ENCODE measurements around the gene ARHGAP6. TPM values are rescaled to one million over a fixed set of nuclear protein-coding genes. Genes with fewer than 3 reads are reported as not detected.

The ARHGAP6 gene
- total and polyA plus RNA-seq, 9 of the 15 experiments (the other 6 are each of a cell fraction or from before 2014, with no cell fraction given) = 12.5 to 63.6 (median 41.8) TPM

- TF ChIP-seq MEIS2 (IDR thresholded peaks at IDR 0.05; ENCODE audit: partially characterized antibody) = peak; percentile 25
- TF ChIP-seq HDAC1 (IDR thresholded peaks at IDR 0.05) = peak in 1 of 2 experiments; percentile 52; a peak in 1 of 4 replicates
- TF ChIP-seq FOXJ2 (tag; IDR thresholded peaks at IDR 0.05) = no peak
- peak; percentile 43; the same call in 1 of the 2 replicates for TF ChIP-seq MEF2D (tag; conservative IDR thresholded peaks at IDR 0.05; ENCODE audit: low read depth)
- TF ChIP-seq MXD1 (CRISPR knock-in tag; IDR thresholded peaks at IDR 0.05; ENCODE audit: borderline replicate concordance, poor library complexity, severe bottlenecking) = no peak
- TF ChIP-seq OTX1 (CRISPR knock-in tag; IDR thresholded peaks at IDR 0.05) = no peak
- no peak for TF ChIP-seq NR2C2 (CRISPR knock-in tag; IDR thresholded peaks at IDR 0.05)
- no peak for TF ChIP-seq NR2C2 (tag; IDR thresholded peaks at IDR 0.05)
- 0 out of 2 replicates have a peak, but pooled peaks have one; percentile 44 for TF ChIP-seq ZNF395 (CRISPR knock-in tag; IDR thresholded peaks at IDR 0.05)
- no peak for TF ChIP-seq SLC30A9 (CRISPR knock-in tag; IDR thresholded peaks at IDR 0.05)
- peak in 1 of 2 experiments; percentile 45; a peak in 2 of 4 replicates for TF ChIP-seq NRF1 (conservative IDR thresholded peaks at IDR 0.05 in 1 of 2, IDR thresholded peaks at IDR 0.05 in 1 of 2)
- no peak for TF ChIP-seq NONO (IDR thresholded peaks at IDR 0.05; ENCODE audit: low read depth in 2 of 2, low read length in 1 of 2)
- TF ChIP-seq L3MBTL2 (IDR thresholded peaks at IDR 0.05) = peak; percentile 29
- no peak for TF ChIP-seq THAP12 (CRISPR knock-in tag; IDR thresholded peaks at IDR 0.05)
- 0 out of 2 replicates have a peak, but pooled peaks have one; percentile 29 for TF ChIP-seq ZNF584 (CRISPR knock-in tag; IDR thresholded peaks at IDR 0.05; ENCODE audit: low read depth)
- 0 out of 2 replicates have a peak, but pooled peaks have one; percentile 20 for TF ChIP-seq RNF2 (IDR thresholded peaks at IDR 0.05)
- TF ChIP-seq BRCA1 (IDR thresholded peaks at IDR 0.05) = no peak
- TF ChIP-seq BRCA1 (CRISPR knock-in tag; IDR thresholded peaks at IDR 0.05) = no peak
- TF ChIP-seq MAFK (IDR thresholded peaks at IDR 0.05; ENCODE audit: low read length) = no peak
- TF ChIP-seq THRB (CRISPR knock-in tag; conservative IDR thresholded peaks at IDR 0.05) = no peak
- TF ChIP-seq CREB3 (tag; conservative IDR thresholded peaks at IDR 0.05; ENCODE audit: low read depth) = no peak
Measured at GRCh38 chrX:11406109-11406765, 259.5 kb downstream of the ARHGAP6 start (continued).
